ENCODE data around the gene C4B.
A peak's percentile ranks its signal among the peaks of the same experiment; 100 is the strongest.
"Not testable (repeated sequence)": the region's sequence is repeated elsewhere in the genome, so short reads cannot be mapped to it uniquely, and the experiment has no call there.

The C4B gene

GRCh38 chr6:32050562-32050961 lies 36.0 kb downstream of the C4B start:
- no peak for DNase-seq

GRCh38 chr6:32052626-32053025 lies 38.0 kb downstream of the C4B start:
- DNase-seq, result not testable (repeated sequence)

- not testable (repeated sequence) for DNase-seq
Measured at GRCh38 chr6:32053314-32053713, 38.7 kb downstream of the C4B start.

- DNase-seq, result not testable (repeated sequence)
Measured at GRCh38 chr6:32055756-32056155, 41.2 kb downstream of the C4B start.

- DNase-seq, result no peak
Measured at GRCh38 chr6:32056254-32056653, 41.7 kb downstream of the C4B start.

GRCh38 chr6:32057966-32058365 lies 43.4 kb downstream of the C4B start:
- no peak for DNase-seq

- peak in 6 of 51 donors; percentile 3 to 7 (median 4) for DNase-seq
Measured at GRCh38 chr6:32058511-32058963, 43.9 kb downstream of the C4B start.

- DNase-seq, result no peak
Measured at GRCh38 chr6:32060966-32061655, 46.5 kb downstream of the C4B start.

- DNase-seq, result no peak
Measured at GRCh38 chr6:32064706-32065105, 50.1 kb downstream of the C4B start.

GRCh38 chr6:32067521-32067920 lies 52.9 kb downstream of the C4B start:
- not testable (repeated sequence) for DNase-seq

GRCh38 chr6:32068315-32068714 lies 53.7 kb downstream of the C4B start:
- not testable (repeated sequence) for DNase-seq

- DNase-seq, result no peak
Measured at GRCh38 chr6:32068867-32069266, 54.3 kb downstream of the C4B start.

GRCh38 chr6:32069460-32069859 lies 54.9 kb downstream of the C4B start:
- no peak for DNase-seq

GRCh38 chr6:32069878-32070515 lies 55.4 kb downstream of the C4B start:
- DNase-seq, result no peak

- DNase-seq, result no peak
Measured at GRCh38 chr6:32070814-32071543, 56.4 kb downstream of the C4B start.

- no peak for DNase-seq
Measured at GRCh38 chr6:32073101-32073500, 58.5 kb downstream of the C4B start.

- DNase-seq, result no peak
Measured at GRCh38 chr6:32073613-32074012, 59.0 kb downstream of the C4B start.

- DNase-seq, result no peak
Measured at GRCh38 chr6:32074996-32075532, 60.5 kb downstream of the C4B start.

GRCh38 chr6:32075781-32076180 lies 61.2 kb downstream of the C4B start:
- DNase-seq, result no peak

GRCh38 chr6:32076321-32076809 lies 61.8 kb downstream of the C4B start:
- DNase-seq, result no peak

GRCh38 chr6:32079566-32080290 lies 65.1 kb downstream of the C4B start:
- DNase-seq, result no peak
